Keratinocyte (primary cell): ENCODE data around the gene ACOT13. TPM values are rescaled to one million over a fixed set of nuclear protein-coding genes. Genes with fewer than 3 reads are reported as not detected.

Source experiments
- DNase-seq: peaks from one replicate; pipeline ENCODE4 v3.0.0-alpha.2; 2011; ENCODE audit warnings: low read depth, missing footprints, low spot score
- FAIRE-seq: peaks from 2 replicates; lab custom pipeline; 2011; peaks lifted over from hg19 to GRCh38; lab: Jason Lieb, UNC
- H2AFZ ChIP-seq: 2 replicates; pipeline ENCODE4 v1.6.0; 2012; ENCODE audit warnings: low read length, control low read depth, inconsistent platforms; ENCODE audit not compliant: control insufficient read depth
- H3K27ac ChIP-seq: 2 replicates; pipeline ENCODE4 v1.5.1; 2011; ENCODE audit warnings: low read length; ENCODE audit not compliant: control insufficient read depth, insufficient read depth
- H3K27me3 ChIP-seq: 3 replicates; pipeline ENCODE4 v1.6.0; 2011; ENCODE audit warnings: low read length; ENCODE audit not compliant: control insufficient read depth, insufficient read depth; ENCODE audit errors: extremely low read depth
- H3K36me3 ChIP-seq, 2 experiments: 2 replicates in 1 of 2; 3 replicates in 1 of 2; pipeline ENCODE4 v1.5.1; 2011; ENCODE audit warnings: low read length in 2 of 2, mild to moderate bottlenecking in 1 of 2; ENCODE audit not compliant: control insufficient read depth in 2 of 2, insufficient read depth in 2 of 2; ENCODE audit errors: extremely low read depth in 1 of 2
- H3K4me1 ChIP-seq: 3 replicates; pipeline ENCODE4 v1.5.1; 2011; ENCODE audit warnings: low read length; ENCODE audit not compliant: control insufficient read depth, insufficient read depth; ENCODE audit errors: extremely low read depth
- H3K4me2 ChIP-seq: 3 replicates; pipeline ENCODE4 v1.6.0; 2011; ENCODE audit warnings: low read depth, low read length; ENCODE audit not compliant: control insufficient read depth, insufficient read depth; ENCODE audit errors: extremely low read depth
- H3K4me3 ChIP-seq, 3 experiments: fragments of 200-600 bp in 1 of 3; sonication (generic) in 1 of 3; 2 replicates in 2 of 3; 3 replicates in 1 of 3; pipeline ENCODE4 v1.5.1; 2011 to 2016; ENCODE audit warnings: low read length in 3 of 3, mild to moderate bottlenecking in 3 of 3, control low read depth in 2 of 3, inconsistent platforms in 1 of 3, low read depth in 1 of 3, mixed read lengths in 1 of 3, mixed run types in 1 of 3, moderate library complexity in 1 of 3; ENCODE audit not compliant: control insufficient read depth in 2 of 3, insufficient read depth in 2 of 3; ENCODE audit errors: extremely low read depth in 1 of 3
- H3K79me2 ChIP-seq: 2 replicates; pipeline ENCODE4 v1.6.0; 2012; ENCODE audit warnings: low read length; ENCODE audit not compliant: control insufficient read depth, insufficient read depth
- H3K9ac ChIP-seq: 3 replicates; pipeline ENCODE4 v1.6.0; 2011; ENCODE audit warnings: low read length; ENCODE audit not compliant: control insufficient read depth, insufficient read depth; ENCODE audit errors: extremely low read depth
- H3K9me1 ChIP-seq: 3 replicates; pipeline ENCODE4 v1.6.0; 2011; ENCODE audit warnings: low read length; ENCODE audit not compliant: control insufficient read depth, insufficient read depth; ENCODE audit errors: extremely low read depth
- H3K9me3 ChIP-seq: 2 replicates; pipeline ENCODE4 v1.5.1; 2012; ENCODE audit warnings: low read depth, low read length; ENCODE audit not compliant: control insufficient read depth
- H4K20me1 ChIP-seq: 3 replicates; pipeline ENCODE4 v1.6.0; 2011; ENCODE audit warnings: low read length; ENCODE audit not compliant: control insufficient read depth, insufficient read depth; ENCODE audit errors: extremely low read depth
- EZH2 ChIP-seq: IDR thresholded peaks from one replicate; pipeline ENCODE4 v1.6.1; 2012; ENCODE audit warnings: inconsistent platforms, mild to moderate bottlenecking, low read length, moderate library complexity
- dilution Hi-C: fragments of 300-500 bp; cut with MboI; formaldehyde crosslinking; loops from one replicate; pipeline ENCODE4 v1.7.0; 2020; ENCODE audit warnings: low sequenced_read_pairs; ENCODE audit not compliant: extremely low pct_ligation_motif_present
- polyA plus RNA-seq, 5 experiments: library from polyadenylated mRNA; depleted of rRNA in 3 of 5; stranded (reverse) in 3 of 5; stranded (forward) in 1 of 5; unstranded in 1 of 5; fragments of >200 nt; gene quantifications; 1 replicate in 1 of 5; 2 replicates in 3 of 5; 3 replicates in 1 of 5; pipeline versions ENCODE4 v1.2.1 to v1.2.3, GENCODE V29; 2011 to 2012; ENCODE audit warnings: missing spikeins in 2 of 5, low read depth in 1 of 5, low replicate concordance in 1 of 5
- TF ChIP-seq, protein P1 (sequence below), 3 experiments: IDR thresholded peaks in 1 of 3; conservative IDR thresholded peaks in 1 of 3; optimal IDR thresholded peaks in 1 of 3; 2 replicates in 2 of 3; 3 replicates in 1 of 3; pipeline versions ENCODE3 to v1.5.1; 2011; ENCODE audit warnings: low read length in 3 of 3, mild to moderate bottlenecking in 3 of 3, moderate library complexity in 2 of 3, control low read depth in 1 of 3, inconsistent platforms in 1 of 3; ENCODE audit not compliant: insufficient read depth in 2 of 3; ENCODE audit errors: extremely low read depth in 1 of 3

The ACOT13 gene
- polyA plus RNA-seq, 1 donor (not counting 4 experiments of a cell fraction or from before 2014, with no cell fraction given): 57.9 TPM

DNA sequence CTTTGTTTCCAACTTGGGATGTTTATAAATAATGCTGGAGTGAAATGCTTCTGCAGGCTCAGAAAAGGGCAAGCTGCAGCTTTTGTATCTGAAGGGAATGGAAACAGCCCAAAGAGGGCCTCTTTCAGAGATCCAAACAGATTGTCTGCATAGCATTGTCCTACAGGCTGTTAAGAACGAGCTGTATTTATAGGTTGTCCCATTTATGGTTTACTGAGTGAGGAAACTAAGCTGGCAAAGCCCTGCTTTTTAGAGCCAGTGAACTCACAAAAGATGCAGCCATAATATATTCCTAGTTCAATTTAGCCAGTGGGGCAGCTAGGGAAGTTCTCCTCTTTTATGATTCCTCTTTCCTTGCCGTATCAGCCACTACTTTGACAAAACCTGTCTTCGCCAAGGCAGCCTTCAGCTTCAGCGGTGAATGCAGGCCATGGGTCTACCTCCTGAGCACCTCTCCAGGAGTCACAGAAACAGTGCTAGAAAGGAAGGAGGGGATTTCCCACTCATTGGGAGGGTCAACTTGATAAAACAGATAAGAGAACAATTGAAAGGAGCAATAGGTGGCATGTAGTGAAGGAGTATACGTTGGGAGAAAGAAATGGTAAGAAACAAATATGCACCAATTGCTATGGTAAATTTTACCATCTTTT, 35.9 kb upstream of the ACOT13 start:
- dilution Hi-C loops: no loop called here
- H3K4me2 ChIP-seq: no peak overlapping the region
- H3K27ac ChIP-seq: no peak overlapping the region
- no peak overlapping the region for H3K9ac ChIP-seq
- TF ChIP-seq, protein P1, sequence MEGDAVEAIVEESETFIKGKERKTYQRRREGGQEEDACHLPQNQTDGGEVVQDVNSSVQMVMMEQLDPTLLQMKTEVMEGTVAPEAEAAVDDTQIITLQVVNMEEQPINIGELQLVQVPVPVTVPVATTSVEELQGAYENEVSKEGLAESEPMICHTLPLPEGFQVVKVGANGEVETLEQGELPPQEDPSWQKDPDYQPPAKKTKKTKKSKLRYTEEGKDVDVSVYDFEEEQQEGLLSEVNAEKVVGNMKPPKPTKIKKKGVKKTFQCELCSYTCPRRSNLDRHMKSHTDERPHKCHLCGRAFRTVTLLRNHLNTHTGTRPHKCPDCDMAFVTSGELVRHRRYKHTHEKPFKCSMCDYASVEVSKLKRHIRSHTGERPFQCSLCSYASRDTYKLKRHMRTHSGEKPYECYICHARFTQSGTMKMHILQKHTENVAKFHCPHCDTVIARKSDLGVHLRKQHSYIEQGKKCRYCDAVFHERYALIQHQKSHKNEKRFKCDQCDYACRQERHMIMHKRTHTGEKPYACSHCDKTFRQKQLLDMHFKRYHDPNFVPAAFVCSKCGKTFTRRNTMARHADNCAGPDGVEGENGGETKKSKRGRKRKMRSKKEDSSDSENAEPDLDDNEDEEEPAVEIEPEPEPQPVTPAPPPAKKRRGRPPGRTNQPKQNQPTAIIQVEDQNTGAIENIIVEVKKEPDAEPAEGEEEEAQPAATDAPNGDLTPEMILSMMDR (optimal IDR thresholded peaks at IDR 0.05 in 1 of 3, IDR thresholded peaks at IDR 0.05 in 1 of 3, conservative IDR thresholded peaks at IDR 0.05 in 1 of 3; ENCODE audit: extremely low read depth in 1 of 3, insufficient read depth in 2 of 3, low read length in 3 of 3): no peak
- TF ChIP-seq EZH2: no peak
- H3K9me3 ChIP-seq: no peaks in the 10 kb centered on the region
- no peaks in the 10 kb centered on the region for H3K79me2 ChIP-seq
- H3K4me3 ChIP-seq: no peak overlapping the region
- FAIRE-seq (no peak), DNase-seq (no peak)
- no peaks in the 10 kb centered on the region for H3K4me1 ChIP-seq
- H3K36me3 ChIP-seq: no peaks in the 10 kb centered on the region
- H3K9me1 ChIP-seq: no peaks in the 10 kb centered on the region
- no peaks in the 10 kb centered on the region for H4K20me1 ChIP-seq
- no peak overlapping the region for H2AFZ ChIP-seq
- H3K27me3 ChIP-seq: peaks cover 7% of the 10 kb centered on the region

DNA sequence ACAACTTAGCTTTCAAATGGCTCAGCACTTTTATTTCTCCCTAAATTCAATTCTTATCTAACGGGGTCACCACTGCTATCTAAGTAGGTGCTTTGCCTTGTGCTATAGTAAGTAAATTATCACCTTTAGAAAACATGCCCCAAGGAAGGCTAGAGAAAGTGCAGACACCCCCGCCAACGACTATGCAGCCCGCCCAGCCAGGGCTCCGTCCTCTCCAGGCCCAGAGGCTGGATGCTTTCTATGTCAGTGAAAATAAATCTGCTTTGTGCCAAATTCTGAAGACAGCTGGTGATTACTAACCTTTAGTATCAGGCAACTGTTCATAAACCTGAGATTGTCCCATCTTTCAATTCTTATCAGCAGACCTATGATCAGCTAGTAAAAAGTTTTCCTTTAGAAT, 35.2 kb upstream of the ACOT13 start:
- H3K9me3 ChIP-seq: no peaks in the 10 kb centered on the region
- peaks cover 7% of the 10 kb centered on the region for H3K27me3 ChIP-seq
- H3K9ac ChIP-seq: no peak overlapping the region
- dilution Hi-C loops: no loop called here
- H3K4me3 ChIP-seq: no peak overlapping the region
- no peaks in the 10 kb centered on the region for H3K4me1 ChIP-seq
- TF ChIP-seq, protein P1 (optimal IDR thresholded peaks at IDR 0.05 in 1 of 3, IDR thresholded peaks at IDR 0.05 in 1 of 3, conservative IDR thresholded peaks at IDR 0.05 in 1 of 3; ENCODE audit: extremely low read depth in 1 of 3, insufficient read depth in 2 of 3, low read length in 3 of 3): no peak
- TF ChIP-seq EZH2: no peak
- no peaks in the 10 kb centered on the region for H3K9me1 ChIP-seq
- H3K79me2 ChIP-seq: no peaks in the 10 kb centered on the region
- H3K4me2 ChIP-seq: no peak overlapping the region
- no peaks in the 10 kb centered on the region for H4K20me1 ChIP-seq
- no peak overlapping the region for H3K27ac ChIP-seq
- no peak overlapping the region for H2AFZ ChIP-seq
- no peak for DNase-seq
- H3K36me3 ChIP-seq: no peaks in the 10 kb centered on the region
- no peak for FAIRE-seq
